PFSK-1 (cell line): ENCODE data around the gene SLC6A7.

ENCODE experiments used
- FOXP2 ChIP-seq: optimal IDR thresholded peaks from 2 replicates; pipeline ENCODE3; 2011; ENCODE audit warnings: borderline replicate concordance, control low read depth, inconsistent platforms; ENCODE audit not compliant: insufficient read depth; ENCODE audit errors: extremely low read length, extremely low read depth
- POLR2AphosphoS5 ChIP-seq: IDR thresholded peaks from 2 replicates; pipeline ENCODE4 v1.6.1; 2012; ENCODE audit warnings: low read depth, mild to moderate bottlenecking, control low read depth, low read length, moderate library complexity
- REST ChIP-seq, 2 experiments: IDR thresholded peaks; 2 replicates each; pipeline versions ENCODE4 v1.6.1 to v1.8.0; 2011 to 2012; ENCODE audit warnings: low read depth in 2 of 2, low read length in 2 of 2, control low read depth in 1 of 2, inconsistent platforms in 1 of 2, mild to moderate bottlenecking in 1 of 2, moderate library complexity in 1 of 2; ENCODE audit not compliant: insufficient read depth in 1 of 2
- SIN3A ChIP-seq: IDR thresholded peaks from 2 replicates; pipeline ENCODE4 v1.6.1; 2012; ENCODE audit warnings: mild to moderate bottlenecking, low read length, moderate library complexity, borderline replicate concordance; ENCODE audit not compliant: insufficient read depth
- TAF1 ChIP-seq: IDR thresholded peaks from 2 replicates; pipeline ENCODE4 v1.6.1; 2012; ENCODE audit warnings: low read length, control low read depth, borderline replicate concordance; ENCODE audit not compliant: insufficient read depth

SLC6A7 gene

DNA sequence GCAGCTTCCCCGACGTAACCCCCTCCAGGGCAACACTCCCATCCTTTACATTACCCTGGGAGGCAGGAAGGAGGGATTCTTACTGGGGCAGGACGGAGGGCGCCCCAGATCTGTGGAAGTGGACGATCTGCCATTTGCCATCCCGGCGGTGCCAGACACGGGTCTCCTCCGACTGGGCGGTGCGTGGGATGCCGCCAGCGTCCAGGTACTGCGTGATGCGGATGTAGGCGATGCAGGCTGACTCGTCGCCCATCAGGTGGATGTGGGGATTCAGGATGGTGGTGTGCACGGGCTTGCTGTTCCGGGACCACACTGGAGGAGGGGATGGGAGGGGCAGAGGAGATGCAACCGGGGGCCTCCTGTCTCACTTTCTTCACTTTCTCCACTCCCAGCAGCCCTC lies 33.0 kb downstream of the SLC6A7 start:
- no peak for TF ChIP-seq SIN3A

DNA sequence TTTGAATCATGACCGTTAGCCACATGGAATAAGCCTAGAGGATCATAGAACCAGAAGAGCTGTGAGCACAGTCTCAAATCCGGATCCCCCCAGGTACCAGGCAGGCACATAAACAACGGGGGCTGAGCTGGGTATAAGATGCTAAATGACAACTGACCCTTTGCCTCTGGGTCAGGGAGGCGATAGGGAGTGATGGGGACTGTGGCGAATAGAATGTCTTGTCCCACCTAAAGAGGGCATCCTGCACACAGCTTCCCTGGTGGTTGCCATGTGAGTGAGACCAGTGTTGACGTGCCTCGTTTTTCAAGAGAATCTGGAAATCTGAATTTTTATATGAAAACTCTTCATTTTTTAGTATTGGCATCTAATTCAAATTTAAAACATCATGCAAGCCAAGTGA lies 33.6 kb downstream of the SLC6A7 start:
- no peak for TF ChIP-seq TAF1
- no peak for TF ChIP-seq POLR2AphosphoS5
- no peak for TF ChIP-seq SIN3A
- TF ChIP-seq REST (IDR thresholded peaks at IDR 0.05; ENCODE audit: insufficient read depth in 1 of 2, low read depth in 2 of 2, low read length in 2 of 2): no peak
- TF ChIP-seq FOXP2: no peak

DNA sequence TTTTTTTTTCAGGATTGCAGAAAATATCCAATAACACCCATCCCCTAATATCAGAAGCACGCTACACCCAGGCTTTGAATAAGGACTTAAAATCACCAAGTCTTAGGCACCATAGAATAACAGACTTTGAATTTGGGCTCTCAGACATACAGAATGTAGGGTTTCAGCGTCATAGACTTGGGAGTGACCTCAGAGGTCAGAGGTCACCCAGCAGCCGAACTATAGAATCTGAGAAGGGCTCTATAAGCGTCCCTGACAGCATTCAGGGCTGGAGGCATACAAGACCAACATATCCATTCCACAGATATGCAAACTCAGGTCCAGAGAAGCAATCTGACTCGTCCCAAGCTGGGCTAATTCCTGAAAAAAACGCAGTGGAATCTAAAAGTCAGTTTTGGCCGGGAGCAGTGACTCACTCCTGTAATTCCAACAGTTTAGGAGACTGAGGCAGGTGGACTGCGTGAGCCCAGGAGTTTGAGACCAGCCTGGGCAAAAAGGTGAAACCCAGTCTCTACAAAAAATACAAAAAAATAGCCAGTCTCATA lies 34.7 kb downstream of the SLC6A7 start:
- TF ChIP-seq SIN3A: no peak
- no peak for TF ChIP-seq TAF1
- TF ChIP-seq POLR2AphosphoS5: no peak
- no peak for TF ChIP-seq REST (IDR thresholded peaks at IDR 0.05; ENCODE audit: insufficient read depth in 1 of 2, low read depth in 2 of 2, low read length in 2 of 2)
- TF ChIP-seq FOXP2: no peak

- TF ChIP-seq POLR2AphosphoS5 (no peak), SIN3A (no peak), TAF1 (no peak)
Measured at GRCh38 chr5:150227036-150227435, 37.2 kb downstream of the SLC6A7 start.

GRCh38 chr5:150227606-150228273 lies 37.9 kb downstream of the SLC6A7 start:
- TF ChIP-seq TAF1 (no peak), FOXP2 (no peak), REST (IDR thresholded peaks at IDR 0.05; ENCODE audit: insufficient read depth in 1 of 2, low read depth in 2 of 2, low read length in 2 of 2) (no peak), SIN3A (no peak), POLR2AphosphoS5 (no peak)

DNA sequence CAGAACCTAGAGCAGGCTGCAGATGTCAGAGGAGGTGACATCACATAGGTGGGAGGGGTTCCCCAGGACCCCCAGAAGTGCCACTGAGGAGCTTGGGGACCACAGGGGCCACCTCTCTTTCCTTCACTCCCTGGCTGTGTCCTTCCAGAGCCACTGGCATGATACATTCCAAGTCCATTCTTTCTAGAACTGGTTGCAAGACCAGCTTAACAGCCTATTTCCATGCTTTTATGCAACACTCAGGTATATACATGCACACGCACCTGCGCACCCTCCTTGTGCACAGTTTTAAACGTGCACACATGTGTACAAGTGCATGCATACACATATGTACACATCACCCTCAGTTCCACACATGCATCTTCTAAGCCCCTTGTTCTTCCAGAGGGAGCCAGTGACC lies 39.7 kb downstream of the SLC6A7 start:
- TF ChIP-seq POLR2AphosphoS5: no peak
- no peak for TF ChIP-seq SIN3A
